NCI-H1436 treated with DMSO at 0.1 percent for 48 hours (cell line): ENCODE measurements around the gene RNLS.
"Not testable (repeated sequence)": the region's sequence is repeated elsewhere in the genome, so short reads cannot be mapped to it uniquely, and the experiment has no call there.

Experiments
- DNase-seq: peaks from one replicate; lab custom pipeline; 2025; lab: John Stamatoyannopoulos, UW

The RNLS gene

GRCh38 chr10:88386821-88387773 is 196.0 kb downstream of the RNLS start:
- peak; percentile 31 for DNase-seq

- no peak for DNase-seq
Measured at GRCh38 chr10:88386204-88386788, 196.8 kb downstream of the RNLS start.

GRCh38 chr10:88385601-88386203 is 197.4 kb downstream of the RNLS start:
- DNase-seq = no peak

- no peak for DNase-seq
Measured at GRCh38 chr10:88383276-88383675, 199.8 kb downstream of the RNLS start.

- no peak for DNase-seq
Measured at GRCh38 chr10:88382699-88383098, 200.4 kb downstream of the RNLS start.

GRCh38 chr10:88379575-88379974 is 203.5 kb downstream of the RNLS start:
- no peak for DNase-seq

GRCh38 chr10:88377510-88377909 is 205.6 kb downstream of the RNLS start:
- DNase-seq = no peak

- DNase-seq = no peak
Measured at GRCh38 chr10:88374392-88375175, 208.5 kb downstream of the RNLS start.

GRCh38 chr10:88372881-88373592 is 210.1 kb downstream of the RNLS start:
- DNase-seq = no peak

- no peak for DNase-seq
Measured at GRCh38 chr10:88372051-88372715, 210.9 kb downstream of the RNLS start.

- DNase-seq = no peak
Measured at GRCh38 chr10:88370713-88371112, 212.4 kb downstream of the RNLS start.

GRCh38 chr10:88366772-88367171 is 216.3 kb downstream of the RNLS start:
- DNase-seq = no peak

GRCh38 chr10:88361995-88362807 is 220.9 kb downstream of the RNLS start:
- no peak for DNase-seq

GRCh38 chr10:88361494-88361893 is 221.6 kb downstream of the RNLS start:
- no peak for DNase-seq

- DNase-seq = not testable (repeated sequence)
Measured at GRCh38 chr10:88355750-88356149, 227.4 kb downstream of the RNLS start.

GRCh38 chr10:88347597-88348304 is 235.4 kb downstream of the RNLS start:
- no peak for DNase-seq

GRCh38 chr10:88347022-88347421 is 236.1 kb downstream of the RNLS start:
- no peak for DNase-seq

GRCh38 chr10:88346144-88346977 is 236.8 kb downstream of the RNLS start:
- no peak for DNase-seq
